Middle frontal gyrus (tissue), 1 donor: ENCODE measurements around the gene DDTL.

Experiments
- DNase-seq: peaks from one replicate; pipeline ENCODE4 v3.0.0-alpha.2; 2015; ENCODE audit warnings: low spot score; ENCODE audit errors: extremely low spot score

The DDTL gene

GRCh38 chr22:24006207-24006913 is 39.7 kb downstream of the DDTL start:
- DNase-seq: no peak

DNA sequence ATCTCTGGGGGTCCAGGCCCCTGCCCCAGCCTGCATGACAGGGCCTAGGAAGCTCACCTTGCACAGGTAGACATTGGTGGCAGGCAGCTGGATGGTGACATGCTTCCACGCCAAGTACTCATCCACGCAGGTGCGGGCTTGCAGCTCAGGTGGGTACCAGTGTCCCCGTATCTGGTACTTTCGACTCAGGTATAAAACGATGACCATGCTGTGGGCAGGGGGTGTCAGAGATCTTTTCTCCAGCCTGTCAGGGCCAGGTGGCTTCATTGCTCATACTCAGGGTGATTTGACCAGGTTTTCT is 40.2 kb downstream of the DDTL start:
- no peak for DNase-seq

GRCh38 chr22:24007253-24008021 is 40.7 kb downstream of the DDTL start:
- DNase-seq: no peak

DNA sequence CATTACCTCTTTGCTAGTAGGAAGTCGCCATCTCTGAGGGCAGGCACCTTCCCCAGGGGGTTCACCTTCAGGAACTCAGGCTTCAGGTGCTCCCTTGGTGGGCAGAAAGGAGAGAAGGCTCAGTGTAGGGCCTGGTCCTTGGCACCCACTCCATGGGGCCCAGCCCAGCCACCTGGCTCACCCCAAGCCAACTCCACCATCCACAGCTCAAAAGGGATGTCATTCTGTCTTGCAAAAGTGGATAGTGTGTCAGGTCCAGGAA is 41.3 kb downstream of the DDTL start:
- no peak for DNase-seq

DNA sequence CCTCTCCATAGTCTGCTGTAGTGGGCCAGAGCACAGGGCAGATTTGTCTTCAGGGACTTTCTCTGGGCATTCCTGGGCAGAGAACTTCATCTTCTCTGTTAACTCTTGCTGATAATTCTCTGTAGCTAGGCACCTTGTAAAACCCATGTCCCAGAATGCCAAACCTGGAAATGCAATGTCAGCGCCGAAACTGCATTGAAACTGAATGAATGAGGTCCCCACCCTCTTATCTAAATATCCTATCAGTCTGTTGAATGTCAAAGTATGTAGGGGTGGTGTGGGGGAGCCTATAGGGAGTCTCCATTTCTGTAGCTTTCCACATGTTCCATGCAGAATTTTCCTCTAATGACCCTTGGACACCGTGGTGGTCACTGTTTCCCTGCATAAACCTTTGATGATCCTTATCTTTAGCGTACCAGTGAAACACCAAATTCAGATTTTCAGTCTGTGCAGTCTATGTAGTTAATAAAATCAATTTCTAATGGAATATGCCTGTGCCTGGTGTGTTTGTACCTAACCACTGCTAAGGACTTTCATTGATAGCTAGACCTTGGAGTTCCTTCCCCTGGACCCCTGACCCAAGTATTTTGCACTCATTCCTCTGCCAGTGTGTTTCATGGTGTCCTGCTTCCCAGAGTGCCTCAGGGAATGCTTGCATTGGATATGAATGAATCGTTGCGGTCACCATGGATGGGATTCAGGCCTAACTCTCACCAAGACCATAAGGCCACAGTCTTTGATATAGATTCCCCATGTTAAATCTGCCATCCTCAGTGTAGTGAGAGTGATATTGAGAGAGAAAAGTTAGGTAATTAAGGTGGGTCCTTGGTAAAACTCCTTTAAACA is 41.9 kb downstream of the DDTL start:
- DNase-seq: no peak

DNA sequence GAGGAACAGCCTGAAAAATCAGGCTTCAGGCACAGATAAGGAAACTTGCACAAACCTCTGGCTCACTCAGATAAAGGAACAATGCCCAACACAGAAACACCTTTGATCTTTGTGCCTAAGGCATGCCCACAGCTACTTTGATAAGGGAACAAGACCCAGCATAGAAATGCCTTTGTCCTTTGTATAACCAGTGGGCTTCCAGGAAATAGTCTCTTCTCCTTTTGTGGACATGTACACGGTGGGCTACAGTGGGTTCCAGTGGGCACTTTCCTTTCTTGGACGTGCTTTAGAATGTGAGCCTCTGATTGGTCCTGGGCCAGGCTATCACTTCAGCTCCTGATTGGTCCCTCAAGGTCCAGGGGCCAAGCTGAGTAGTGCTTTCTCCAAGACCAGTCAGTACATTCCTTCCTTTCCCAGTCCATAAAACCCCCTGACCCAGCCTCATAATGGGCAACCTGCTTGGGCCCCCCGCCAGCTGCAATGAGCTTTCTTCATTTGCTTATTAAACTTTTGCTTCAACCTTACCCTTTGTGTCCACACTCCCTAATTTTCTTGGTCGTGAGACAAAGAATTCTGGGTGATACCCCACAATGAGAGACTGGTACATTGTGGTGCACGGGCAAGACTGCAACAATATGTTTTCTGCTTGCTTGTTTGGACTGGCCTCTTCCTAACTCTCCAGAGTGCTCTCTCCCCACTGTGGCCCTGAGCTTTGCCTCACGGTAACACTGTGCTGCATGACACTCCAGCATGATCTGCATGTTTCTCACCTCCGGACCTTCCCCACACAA is 42.7 kb downstream of the DDTL start:
- no peak for DNase-seq

DNA sequence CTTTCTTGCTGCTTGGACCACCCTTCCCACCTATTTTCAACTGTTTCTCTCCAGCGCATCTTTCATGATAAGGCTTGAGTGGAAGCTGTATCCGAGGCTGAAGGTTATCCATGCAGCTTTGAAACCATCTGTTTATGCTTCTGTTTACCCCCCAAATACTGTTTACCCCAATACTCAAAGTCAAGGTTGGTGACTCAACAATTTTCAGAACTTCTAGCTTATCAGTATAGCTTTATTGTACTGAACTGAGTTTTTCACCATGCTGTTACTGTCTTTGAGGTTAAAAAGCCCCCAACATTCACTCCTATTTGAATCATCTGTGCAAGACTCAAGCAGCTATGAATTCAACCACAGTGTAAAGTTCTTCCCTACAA is 43.3 kb downstream of the DDTL start:
- no peak for DNase-seq

GRCh38 chr22:24011735-24012068 is 45.0 kb downstream of the DDTL start:
- no peak for DNase-seq

DNA sequence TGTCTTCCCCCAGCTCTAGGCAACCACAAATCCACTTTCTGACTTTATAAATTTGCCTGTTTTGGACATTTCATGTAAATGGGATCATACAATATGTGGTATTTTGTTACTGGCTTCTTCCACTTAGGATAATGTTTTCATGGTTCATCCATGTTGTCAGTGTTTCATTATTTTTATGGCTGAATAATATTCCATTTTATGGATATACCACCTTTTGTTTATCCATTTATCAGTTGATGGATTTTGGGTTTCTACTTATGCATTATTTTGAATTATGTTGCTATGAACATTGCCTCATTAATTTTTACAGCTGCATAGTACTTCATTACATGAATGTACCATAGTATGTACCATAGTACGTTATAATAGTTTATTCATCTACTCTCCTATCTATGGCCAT is 49.5 kb downstream of the DDTL start:
- no peak for DNase-seq

- DNase-seq: no peak
Observed at GRCh38 chr22:24021304-24021703, 54.6 kb downstream of the DDTL start.
